T follicular helper cell (primary cell): ENCODE measurements around the gene ARMH2.
"Not testable (repeated sequence)": the region's sequence is repeated elsewhere in the genome, so short reads cannot be mapped to it uniquely, and the experiment has no call there.

Experiments
- DNase-seq: peaks from one replicate; pipeline ENCODE4 v3.0.0-alpha.2; 2020; ENCODE audit warnings: low read depth

Gene ARMH2

DNA sequence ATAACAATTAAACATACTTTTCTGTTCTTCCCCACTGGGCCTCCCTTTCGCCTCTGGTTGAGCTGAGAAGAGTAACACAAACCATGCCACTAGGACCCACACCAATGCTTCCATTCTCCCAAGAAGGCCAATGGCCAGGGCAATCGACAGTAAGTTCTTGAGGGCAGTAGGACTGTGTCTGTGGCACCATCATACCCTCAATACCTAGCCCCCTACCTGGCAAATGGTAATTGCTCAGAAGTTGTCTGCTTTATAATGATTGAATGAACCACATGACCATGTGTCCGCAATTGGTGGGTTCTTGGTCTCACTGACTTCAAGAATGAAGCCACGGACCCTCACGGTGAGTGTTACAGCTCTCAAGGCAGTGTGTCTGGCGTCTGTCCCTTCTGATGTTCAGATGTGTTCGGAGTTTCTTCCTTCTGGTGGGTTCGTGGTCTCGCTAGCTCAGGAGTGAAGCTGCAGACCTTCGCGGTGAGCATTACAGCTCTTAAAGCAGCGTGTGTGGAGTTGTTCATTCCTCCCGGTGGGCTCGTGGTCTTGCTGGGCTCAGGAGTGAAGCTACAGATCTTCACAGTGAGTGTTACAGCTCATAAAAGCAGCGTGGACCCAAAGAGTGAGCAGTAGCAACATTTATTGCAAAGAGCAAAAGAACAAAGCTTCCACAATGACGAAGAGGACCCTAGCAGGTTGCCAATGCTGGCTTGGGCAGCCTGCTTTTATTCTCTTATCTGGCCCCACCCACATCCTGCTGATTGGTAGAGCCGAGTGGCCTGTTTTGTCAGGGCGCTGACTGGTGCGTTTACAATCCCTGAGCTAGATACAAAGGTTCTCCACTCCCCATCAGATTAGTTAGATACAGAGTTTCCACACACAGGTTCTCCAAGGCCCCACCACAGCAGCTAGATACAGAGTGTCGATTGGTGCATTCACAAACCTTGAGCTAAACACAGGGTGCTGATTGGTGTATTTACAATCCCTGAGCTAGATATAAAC is 33.6 kb downstream of the ARMH2 start:
- not testable (repeated sequence) for DNase-seq

- DNase-seq, result no peak
These were observed 35.1 kb downstream of the ARMH2 start for GRCh38 chr6:24763578-24763977.

GRCh38 chr6:24761851-24762250 is 36.9 kb downstream of the ARMH2 start:
- no peak for DNase-seq

GRCh38 chr6:24761193-24761835 is 37.4 kb downstream of the ARMH2 start:
- DNase-seq, result no peak

- DNase-seq, result no peak
These were observed 38.5 kb downstream of the ARMH2 start for GRCh38 chr6:24760210-24760609.

DNA sequence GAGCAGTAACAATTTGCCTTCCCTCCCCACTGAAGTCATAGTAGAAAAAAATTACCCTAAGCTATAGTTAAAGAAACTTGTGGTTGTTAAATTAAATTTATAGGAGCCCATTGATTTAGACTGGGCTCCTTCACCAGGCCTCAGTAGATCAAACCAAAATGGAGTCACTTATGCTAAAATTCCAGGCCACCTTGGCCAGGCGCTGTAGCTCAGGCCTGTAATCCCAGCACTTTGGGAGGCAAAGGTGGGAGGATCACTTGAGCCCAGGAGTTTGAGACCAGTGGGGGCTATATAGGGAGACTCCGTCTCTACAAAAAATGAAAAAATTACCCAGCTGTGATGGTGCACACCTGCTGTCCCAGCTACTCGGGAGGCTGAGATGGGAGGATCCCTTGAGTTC is 39.0 kb downstream of the ARMH2 start:
- DNase-seq, result no peak

GRCh38 chr6:24757611-24758010 is 41.1 kb downstream of the ARMH2 start:
- no peak for DNase-seq

DNA sequence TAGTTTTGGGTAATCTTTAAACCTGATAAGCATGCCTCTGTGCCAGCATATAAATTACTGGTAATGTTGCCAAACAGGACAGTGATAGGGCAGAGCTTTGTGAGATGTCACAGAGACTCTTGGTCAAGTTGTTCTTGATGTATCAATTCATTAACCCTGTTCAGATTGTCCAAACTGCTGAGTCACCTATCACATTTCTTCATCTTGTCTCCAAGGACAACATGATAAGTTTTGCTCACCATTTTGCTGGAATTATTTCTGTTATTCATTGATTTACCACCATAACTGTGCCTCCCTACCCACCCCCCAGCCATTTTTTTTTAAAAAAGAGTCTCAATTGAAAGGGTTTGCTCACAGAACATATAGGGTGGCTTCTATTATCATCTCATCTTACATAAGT is 43.4 kb downstream of the ARMH2 start:
- no peak for DNase-seq

DNA sequence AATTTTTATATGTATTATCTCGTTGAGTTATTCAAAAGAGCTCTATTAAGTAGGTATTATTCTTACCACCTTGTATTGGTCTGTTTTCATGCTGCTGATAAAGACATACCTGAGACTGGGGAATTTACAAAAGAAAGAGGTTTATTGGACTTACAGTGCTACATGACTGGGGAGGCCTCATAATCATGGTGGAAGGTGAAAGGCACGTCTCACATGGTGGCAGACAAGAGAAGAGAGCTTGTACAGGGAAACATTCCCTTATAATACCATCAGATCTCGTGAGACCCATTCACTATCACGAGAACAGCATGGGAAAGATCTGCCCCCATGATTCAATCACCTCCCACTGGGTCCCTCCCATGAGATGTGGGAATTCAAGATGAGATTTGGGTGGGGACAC is 44.3 kb downstream of the ARMH2 start:
- DNase-seq, result not testable (repeated sequence)

GRCh38 chr6:24753545-24753944 is 45.2 kb downstream of the ARMH2 start:
- no peak for DNase-seq

- DNase-seq, result no peak
These were observed 45.7 kb downstream of the ARMH2 start for GRCh38 chr6:24752917-24753492.

- no peak for DNase-seq
These were observed 46.2 kb downstream of the ARMH2 start for GRCh38 chr6:24752503-24752902.

GRCh38 chr6:24750878-24751277 is 47.8 kb downstream of the ARMH2 start:
- DNase-seq, result not testable (repeated sequence)

DNA sequence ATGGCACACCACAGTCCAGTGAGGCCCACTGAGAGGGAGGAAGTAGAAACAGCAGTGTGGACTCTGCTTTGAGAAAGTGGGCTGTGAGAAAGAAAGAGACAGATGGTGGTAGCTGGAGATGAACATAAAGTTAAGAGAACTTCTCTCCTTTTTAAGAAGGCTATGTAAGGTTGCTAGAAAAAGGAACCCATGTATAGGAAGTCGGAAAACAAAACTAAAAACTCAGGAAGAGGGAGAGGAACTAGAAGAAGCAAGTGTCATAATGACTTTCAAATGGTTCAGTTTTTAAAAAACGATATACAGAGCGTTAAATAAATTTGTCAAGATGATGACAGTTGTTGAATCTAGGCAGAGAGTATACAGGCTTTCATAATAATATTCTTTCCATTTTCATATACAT is 49.4 kb downstream of the ARMH2 start:
- no peak for DNase-seq
